Neuronal stem cell (in vitro differentiated cells): Measurements from ENCODE around the gene C1QB.

ENCODE experiments used
- DNase-seq: peaks from one replicate; pipeline ENCODE4 v3.0.0-alpha.2; 2013; ENCODE audit warnings: low spot score
- H2AFZ ChIP-seq: one replicate; pipeline ENCODE4 v1.6.1; 2013; ENCODE audit warnings: mild to moderate bottlenecking, low read length, inconsistent platforms
- H2AK5ac ChIP-seq: 2 replicates; pipeline ENCODE4 v1.6.1; 2013; ENCODE audit warnings: low read depth, mild to moderate bottlenecking, inconsistent platforms, low read length, moderate library complexity, mixed read lengths
- H2BK120ac ChIP-seq: 2 replicates; pipeline ENCODE4 v1.6.1; 2013; ENCODE audit warnings: low read depth, mild to moderate bottlenecking, inconsistent platforms, low read length, moderate library complexity, mixed read lengths
- H2BK12ac ChIP-seq: one replicate; pipeline ENCODE4 v1.6.1; 2013; ENCODE audit warnings: low read length, inconsistent platforms
- H2BK15ac ChIP-seq: 2 replicates; pipeline ENCODE4 v1.6.1; 2013; ENCODE audit warnings: mild to moderate bottlenecking, low read length, inconsistent platforms, mixed read lengths
- H2BK5ac ChIP-seq: one replicate; pipeline ENCODE4 v1.6.1; 2013; ENCODE audit warnings: inconsistent platforms, mild to moderate bottlenecking, low read length, moderate library complexity
- H3K14ac ChIP-seq: one replicate; pipeline ENCODE4 v1.6.1; 2013; ENCODE audit warnings: low read length, inconsistent platforms
- H3K18ac ChIP-seq: 2 replicates; pipeline ENCODE4 v1.6.1; 2013; ENCODE audit warnings: low read length, inconsistent platforms
- H3K23ac ChIP-seq: 2 replicates; pipeline ENCODE4 v1.6.1; 2013; ENCODE audit warnings: low read depth, mild to moderate bottlenecking, mixed read lengths, low read length, inconsistent platforms; ENCODE audit not compliant: poor library complexity
- H3K27ac ChIP-seq: replicated peaks from 3 replicates; pipeline ENCODE4 v1.5.1; 2013; ENCODE audit warnings: low read length, inconsistent platforms
- H3K27me3 ChIP-seq, 3 experiments: 2 replicates each; pipeline ENCODE4 v1.6.1; 2013; ENCODE audit warnings: low read length in 3 of 3, mild to moderate bottlenecking in 2 of 3, inconsistent platforms in 1 of 3, low read depth in 1 of 3, mixed read lengths in 1 of 3, moderate library complexity in 1 of 3; ENCODE audit not compliant: control insufficient read depth in 3 of 3, insufficient read depth in 3 of 3
- H3K36me3 ChIP-seq, 2 donors: replicated peaks in 1 of 2; 2 replicates each; pipeline ENCODE4 v1.6.1; 2013; ENCODE audit warnings: low read length in 2 of 2; ENCODE audit not compliant: control insufficient read depth in 2 of 2, insufficient read depth in 2 of 2
- H3K4ac ChIP-seq: 2 replicates; pipeline ENCODE4 v1.6.1; 2013; ENCODE audit warnings: inconsistent platforms, mild to moderate bottlenecking, low read length, moderate library complexity
- H3K4me1 ChIP-seq, 2 donors: 1 replicate in 1 of 2; 2 replicates in 1 of 2; pipeline ENCODE4 v1.6.1; 2013; ENCODE audit warnings: low read length in 2 of 2, low read depth in 1 of 2; ENCODE audit not compliant: control insufficient read depth in 2 of 2, insufficient read depth in 1 of 2
- H3K4me2 ChIP-seq: one replicate; pipeline ENCODE4 v1.6.1; 2013; ENCODE audit warnings: mild to moderate bottlenecking, low read length, inconsistent platforms; ENCODE audit not compliant: insufficient read depth, poor library complexity, severe bottlenecking
- H3K4me3 ChIP-seq, 2 donors: 2 replicates each; pipeline ENCODE4 v1.5.1; 2013; ENCODE audit warnings: low read length in 2 of 2, mild to moderate bottlenecking in 2 of 2, inconsistent platforms in 1 of 2, moderate library complexity in 1 of 2
- H3K79me1 ChIP-seq: one replicate; pipeline ENCODE4 v1.6.1; 2013; ENCODE audit warnings: low read depth, mild to moderate bottlenecking, inconsistent platforms, low read length, moderate library complexity
- H3K9ac ChIP-seq: one replicate; pipeline ENCODE4 v1.6.1; 2013; ENCODE audit warnings: mild to moderate bottlenecking, low read depth, low read length, inconsistent platforms; ENCODE audit not compliant: poor library complexity
- H3K9me3 ChIP-seq, 2 donors: replicated peaks in 1 of 2; 2 replicates each; pipeline versions ENCODE3 to v1.6.1; 2013; ENCODE audit warnings: low read length in 2 of 2, mild to moderate bottlenecking in 2 of 2, inconsistent platforms in 1 of 2, low read depth in 1 of 2, mixed read lengths in 1 of 2, moderate library complexity in 1 of 2; ENCODE audit not compliant: control insufficient read depth in 2 of 2, insufficient read depth in 1 of 2
- H4K8ac ChIP-seq: one replicate; pipeline ENCODE4 v1.6.1; 2013; ENCODE audit warnings: low read depth, mild to moderate bottlenecking, inconsistent platforms, low read length, moderate library complexity
- H4K91ac ChIP-seq: one replicate; pipeline ENCODE4 v1.6.1; 2013; ENCODE audit warnings: low read length, low read depth, mild to moderate bottlenecking, inconsistent platforms; ENCODE audit not compliant: poor library complexity
- WGBS, 2 donors: extraction: QIAGEN DNeasy Blood & Tissue Kit; methylation state at CpG; one replicate each; pipeline ENCODE4 v1.1.7; 2013; ENCODE audit warnings: missing lambda C conversion rate in 2 of 2, mixed read lengths in 1 of 2; ENCODE audit not compliant: insufficient read length in 2 of 2, insufficient replicate concordance in 1 of 2; ENCODE audit errors: extremely low coverage in 2 of 2; 5-methylcytosine and 5-hydroxymethylcytosine counted together

The C1QB gene

GRCh38 chr1:22609291-22609690, 43.7 kb upstream of the C1QB start:
- H2BK15ac ChIP-seq, result no peak overlapping the region
- H2BK5ac ChIP-seq, result no peak overlapping the region
- no peak for DNase-seq
- no peak overlapping the region for H2AFZ ChIP-seq
- no peak overlapping the region for H3K9ac ChIP-seq
- H3K27ac ChIP-seq, result no peak overlapping the region
- H2AK5ac ChIP-seq, result no peak overlapping the region
- H3K9me3 ChIP-seq, result no peaks in the 10 kb centered on the region
- no CpG with 5 or more reads among the region's 6 CpGs for WGBS, 2 donors
- H3K4me2 ChIP-seq, result no peak overlapping the region
- H3K14ac ChIP-seq, result no peak overlapping the region
- no peak overlapping the region for H4K91ac ChIP-seq
- H3K4ac ChIP-seq, result no peak overlapping the region
- no peak overlapping the region for H4K8ac ChIP-seq
- H3K27me3 ChIP-seq, result peaks cover 0 to 63% (median 15%) of the 10 kb centered on the region in 3 experiments
- H3K79me1 ChIP-seq, result no peaks in the 10 kb centered on the region
- H3K18ac ChIP-seq, result no peak overlapping the region
- no peak overlapping the region for H3K4me3 ChIP-seq
- H2BK12ac ChIP-seq, result no peak overlapping the region
- H3K36me3 ChIP-seq, result no peaks in the 10 kb centered on the region
- H3K23ac ChIP-seq, result no peak overlapping the region
- no peak overlapping the region for H2BK120ac ChIP-seq
- no peaks in the 10 kb centered on the region for H3K4me1 ChIP-seq

GRCh38 chr1:22611530-22611947, 41.5 kb upstream of the C1QB start:
- Histone ChIP-seq H2BK12ac (no peak overlapping the region), H4K91ac (no peak overlapping the region), H3K23ac (no peak overlapping the region), H2BK120ac (no peak overlapping the region), H2BK5ac (no peak overlapping the region), H3K79me1 (no peaks in the 10 kb centered on the region), H3K4me3 (no peak overlapping the region), H3K4me1 (no peaks in the 10 kb centered on the region), H3K27me3 (peaks cover 0 to 60% (median 15%) of the 10 kb centered on the region in 3 experiments), H2AK5ac (no peak overlapping the region), H3K27ac (no peak overlapping the region), H3K18ac (no peak overlapping the region), H3K9me3 (no peaks in the 10 kb centered on the region), H3K9ac (no peak overlapping the region), H2AFZ (no peak overlapping the region), H2BK15ac (no peak overlapping the region), H3K14ac (no peak overlapping the region), H3K36me3 (no peaks in the 10 kb centered on the region), H3K4ac (no peak overlapping the region), H3K4me2 (no peak overlapping the region), H4K8ac (no peak overlapping the region)
- DNase-seq, result peak; percentile 80
- no CpG with 5 or more reads among the region's 7 CpGs for WGBS, 2 donors

GRCh38 chr1:22612671-22613571, 40.1 kb upstream of the C1QB start:
- no peaks in the 10 kb centered on the region for H3K36me3 ChIP-seq
- no peak overlapping the region for H3K4ac ChIP-seq
- DNase-seq, result no peak
- H2BK5ac ChIP-seq, result no peak overlapping the region
- no peak overlapping the region for H3K9ac ChIP-seq
- H4K91ac ChIP-seq, result no peak overlapping the region
- no peak overlapping the region for H3K23ac ChIP-seq
- no peak overlapping the region for H2AFZ ChIP-seq
- H2BK120ac ChIP-seq, result no peak overlapping the region
- no peak overlapping the region for H3K14ac ChIP-seq
- no peak overlapping the region for H3K27ac ChIP-seq
- H4K8ac ChIP-seq, result no peak overlapping the region
- no peaks in the 10 kb centered on the region for H3K4me1 ChIP-seq
- no peak overlapping the region for H2BK15ac ChIP-seq
- no peaks in the 10 kb centered on the region for H3K9me3 ChIP-seq
- H3K79me1 ChIP-seq, result no peaks in the 10 kb centered on the region
- no CpG with 5 or more reads among the region's 12 CpGs for WGBS, 2 donors
- H3K27me3 ChIP-seq, result peaks cover 0 to 63% (median 12%) of the 10 kb centered on the region in 3 experiments
- H3K4me3 ChIP-seq, result no peak overlapping the region
- no peak overlapping the region for H3K4me2 ChIP-seq
- no peak overlapping the region for H2AK5ac ChIP-seq
- no peak overlapping the region for H3K18ac ChIP-seq
- H2BK12ac ChIP-seq, result no peak overlapping the region

- Histone ChIP-seq H4K91ac (no peak overlapping the region), H3K4me3 (no peak overlapping the region), H3K4ac (no peak overlapping the region), H2AFZ (no peak overlapping the region), H3K27me3 (peaks cover 0 to 63% (median 7%) of the 10 kb centered on the region in 3 experiments), H3K4me1 (no peaks in the 10 kb centered on the region), H3K9ac (no peak overlapping the region), H2AK5ac (no peak overlapping the region), H3K18ac (no peak overlapping the region), H3K27ac (no peak overlapping the region), H4K8ac (no peak overlapping the region), H2BK120ac (no peak overlapping the region), H3K14ac (no peak overlapping the region), H2BK5ac (no peak overlapping the region), H3K23ac (no peak overlapping the region), H2BK15ac (no peak overlapping the region), H3K36me3 (no peaks in the 10 kb centered on the region), H3K9me3 (no peaks in the 10 kb centered on the region), H2BK12ac (no peak overlapping the region), H3K79me1 (no peaks in the 10 kb centered on the region), H3K4me2 (no peak overlapping the region)
- no peak for DNase-seq
- WGBS, 2 donors, result no CpG with 5 or more reads among the region's 5 CpGs
These were observed 39.5 kb upstream of the C1QB start for GRCh38 chr1:22613572-22613918.
